GM12872 (cell line): ENCODE results near the gene PNCK.

Experiments used
- CTCF ChIP-seq: IDR thresholded peaks from 3 replicates; pipeline ENCODE4 v1.5.1; 2011; ENCODE audit warnings: low read depth, mild to moderate bottlenecking, low read length, moderate library complexity; ENCODE audit not compliant: insufficient read depth

PNCK gene

GRCh38 chrX:153645921-153646488 is 27.6 kb downstream of the PNCK start:
- no peak for TF ChIP-seq CTCF

GRCh38 chrX:153645151-153645550 is 28.5 kb downstream of the PNCK start:
- TF ChIP-seq CTCF: no peak

- no peak for TF ChIP-seq CTCF
These were observed 29.1 kb downstream of the PNCK start for GRCh38 chrX:153644356-153645125.

- TF ChIP-seq CTCF: no peak
These were observed 29.9 kb downstream of the PNCK start for GRCh38 chrX:153643431-153644351.

- TF ChIP-seq CTCF: no peak
These were observed 30.8 kb downstream of the PNCK start for GRCh38 chrX:153642655-153643430.

GRCh38 chrX:153642051-153642654 is 31.5 kb downstream of the PNCK start:
- no peak for TF ChIP-seq CTCF
